Ramos (cell line): ENCODE measurements around the gene ARID1B.

ENCODE experiments used
- in situ Hi-C: fragments of 300-500 bp; cut with MboI; formaldehyde crosslinking; loops from one replicate; pipeline ENCODE4 v1.14.3; 2022; ENCODE audit warnings: low sequenced_read_pairs; ENCODE audit not compliant: unreplicated experiment

Gene ARID1B

GRCh38 chr6:157162766-157163433 lies 385.7 kb downstream of the ARID1B start:
- in situ Hi-C loops, result no loop called here

- in situ Hi-C loops, result no loop called here
Measured at GRCh38 chr6:157163434-157164159, 386.4 kb downstream of the ARID1B start.

GRCh38 chr6:157164972-157165371 lies 387.8 kb downstream of the ARID1B start:
- in situ Hi-C loops, result no loop called here

- in situ Hi-C loops, result no loop called here
Measured at GRCh38 chr6:157166784-157167183, 389.6 kb downstream of the ARID1B start.

GRCh38 chr6:157167837-157168236 lies 390.7 kb downstream of the ARID1B start:
- in situ Hi-C loops, result no loop called here

GRCh38 chr6:157168471-157168870 lies 391.3 kb downstream of the ARID1B start:
- in situ Hi-C loops, result no loop called here

GRCh38 chr6:157169226-157169625 lies 392.0 kb downstream of the ARID1B start:
- in situ Hi-C loops, result no loop called here

- in situ Hi-C loops, result no loop called here
Measured at GRCh38 chr6:157169656-157170055, 392.5 kb downstream of the ARID1B start.

GRCh38 chr6:157170535-157170934 lies 393.4 kb downstream of the ARID1B start:
- in situ Hi-C loops, result no loop called here

- in situ Hi-C loops, result no loop called here
Measured at GRCh38 chr6:157171801-157172200, 394.6 kb downstream of the ARID1B start.

- in situ Hi-C loops, result no loop called here
Measured at GRCh38 chr6:157172231-157172701, 395.1 kb downstream of the ARID1B start.

GRCh38 chr6:157172830-157173536 lies 395.8 kb downstream of the ARID1B start:
- in situ Hi-C loops, result no loop called here

GRCh38 chr6:157173776-157174175 lies 396.6 kb downstream of the ARID1B start:
- in situ Hi-C loops, result no loop called here

GRCh38 chr6:157174731-157175130 lies 397.6 kb downstream of the ARID1B start:
- in situ Hi-C loops, result no loop called here

GRCh38 chr6:157177731-157178336 lies 400.7 kb downstream of the ARID1B start:
- in situ Hi-C loops, result no loop called here

- in situ Hi-C loops, result no loop called here
Measured at GRCh38 chr6:157181649-157182048, 404.5 kb downstream of the ARID1B start.

GRCh38 chr6:157182503-157183264 lies 405.5 kb downstream of the ARID1B start:
- in situ Hi-C loops, result no loop called here

- in situ Hi-C loops, result no loop called here
Measured at GRCh38 chr6:157184202-157185015, 407.2 kb downstream of the ARID1B start.

- in situ Hi-C loops, result no loop called here
Measured at GRCh38 chr6:157185171-157185570, 408.0 kb downstream of the ARID1B start.
